WTC11 (cell line): ENCODE results near the gene PCDH9. TPM values are rescaled to one million over a fixed set of nuclear protein-coding genes. Genes with fewer than 3 reads are reported as not detected.

Experiments used
- ATAC-seq: fragments of 200-7000 bp; cut with Tn5 transposase; 2 replicates; pipeline ENCODE4 v1.10.0; 2021; ENCODE audit warnings: mild to moderate bottlenecking, moderate library complexity
- CTCF ChIA-PET: fragments of 300-600 bp; sonication (Branson Sonifier 250); formaldehyde crosslinking; loops from one replicate; lab custom pipeline; 2021; ENCODE audit warnings: antibody characterized with exemption; lab: Charles Lee
- POLR2A ChIA-PET: fragments of 350-600 bp; sonication (Branson Sonifier 250); formaldehyde crosslinking; loops from one replicate; lab custom pipeline; 2021; ENCODE audit warnings: antibody characterized with exemption; lab: Charles Lee
- DNase-seq: peaks from one replicate; pipeline ENCODE4 v3.0.0; 2021; ENCODE audit warnings: low spot score
- H3K27ac Mint-ChIP-seq: 2 replicates; pipeline ENCODE4 v1.8.0; 2021; ENCODE audit warnings: mixed read lengths
- H3K27me3 Mint-ChIP-seq: 2 replicates; pipeline ENCODE4 v1.8.0; 2021; ENCODE audit warnings: low read depth, mild to moderate bottlenecking, moderate library complexity, mixed read lengths
- H3K36me3 Mint-ChIP-seq: 2 replicates; pipeline ENCODE4 v1.8.0; 2021; ENCODE audit warnings: mixed read lengths
- H3K4me1 Mint-ChIP-seq: 2 replicates; pipeline ENCODE4 v1.8.0; 2022; ENCODE audit warnings: mixed read lengths
- H3K4me3 Mint-ChIP-seq: 2 replicates; pipeline ENCODE4 v1.8.0; 2021; ENCODE audit warnings: mild to moderate bottlenecking, moderate library complexity, mixed read lengths
- H3K9me3 Mint-ChIP-seq: 2 replicates; pipeline ENCODE4 v1.8.0; 2021; ENCODE audit warnings: mixed read lengths
- CREB1 ChIP-seq: sonication (generic); formaldehyde crosslinking; IDR thresholded peaks from 2 replicates; pipeline ENCODE4 v1.8.0; 2023; ENCODE audit warnings: mild to moderate bottlenecking, missing genetic modification reagents
- E2F4 ChIP-seq: sonication (generic); formaldehyde crosslinking; IDR thresholded peaks from 2 replicates; pipeline ENCODE4 v1.8.1; 2022; ENCODE audit warnings: low read depth, mild to moderate bottlenecking, moderate library complexity, missing genetic modification reagents, borderline replicate concordance
- ELF4 ChIP-seq: sonication (generic); formaldehyde crosslinking; IDR thresholded peaks from 2 replicates; pipeline ENCODE4 v1.8.1; 2022; ENCODE audit warnings: low read depth, mild to moderate bottlenecking, moderate library complexity, missing genetic modification reagents
- ESRRA ChIP-seq: sonication (generic); formaldehyde crosslinking; IDR thresholded peaks from 2 replicates; pipeline ENCODE4 v1.8.1; 2022; ENCODE audit warnings: mild to moderate bottlenecking, missing genetic modification reagents, borderline replicate concordance
- FOXK1 ChIP-seq: sonication (generic); formaldehyde crosslinking; IDR thresholded peaks from 2 replicates; pipeline ENCODE4 v1.8.0; 2022; ENCODE audit warnings: mild to moderate bottlenecking, moderate library complexity, missing genetic modification reagents
- GRHL2 ChIP-seq: fragments of 250-450 bp; sonication (Bioruptor Pico); IDR thresholded peaks from 2 replicates; pipeline ENCODE4 v1.8.0; 2022; ENCODE audit warnings: mild to moderate bottlenecking, moderate library complexity; ENCODE audit not compliant: insufficient replicate concordance, severe bottlenecking
- HMGA2 ChIP-seq: fragments of 250-450 bp; sonication (Bioruptor Pico); IDR thresholded peaks from 2 replicates; pipeline ENCODE4 v1.4.0; 2021; ENCODE audit warnings: mild to moderate bottlenecking, moderate library complexity
- JAZF1 ChIP-seq: fragments of 250-450 bp; sonication (Bioruptor Pico); IDR thresholded peaks from 2 replicates; pipeline ENCODE4 v1.9.0; 2021; ENCODE audit warnings: moderate library complexity, mild to moderate bottlenecking, inconsistent platforms
- MYBL2 ChIP-seq: sonication (generic); formaldehyde crosslinking; IDR thresholded peaks from 2 replicates; pipeline ENCODE4 v1.8.1; 2023; ENCODE audit warnings: mild to moderate bottlenecking, moderate library complexity, missing genetic modification reagents
- NFATC4 ChIP-seq: fragments of 250-450 bp; sonication (Bioruptor Pico); IDR thresholded peaks from 2 replicates; pipeline ENCODE4 v1.9.0; 2021; ENCODE audit warnings: mild to moderate bottlenecking
- NFE2L1 ChIP-seq: sonication (generic); formaldehyde crosslinking; IDR thresholded peaks from 2 replicates; pipeline ENCODE4 v1.8.1; 2023; ENCODE audit warnings: missing genetic modification reagents
- NR1H2 ChIP-seq: sonication (generic); formaldehyde crosslinking; IDR thresholded peaks from 2 replicates; pipeline ENCODE4 v1.9.0; 2021; ENCODE audit warnings: mild to moderate bottlenecking, moderate library complexity, missing genetic modification reagents
- OVOL2 ChIP-seq: fragments of 250-450 bp; sonication (Bioruptor Pico); IDR thresholded peaks from 2 replicates; pipeline ENCODE4 v1.9.0; 2021; ENCODE audit warnings: mild to moderate bottlenecking, borderline replicate concordance
- PRRX2 ChIP-seq: fragments of 250-450 bp; sonication (Bioruptor Pico); IDR thresholded peaks from 2 replicates; pipeline ENCODE4 v1.8.0; 2021; ENCODE audit warnings: mild to moderate bottlenecking
- RORB ChIP-seq: fragments of 250-450 bp; sonication (Bioruptor Pico); IDR thresholded peaks from 2 replicates; pipeline ENCODE4 v1.9.0; 2021; ENCODE audit warnings: mild to moderate bottlenecking
- SMAD4 ChIP-seq: sonication (generic); formaldehyde crosslinking; IDR thresholded peaks from 2 replicates; pipeline ENCODE4 v1.8.0; 2022; ENCODE audit warnings: mild to moderate bottlenecking, missing genetic modification reagents
- TEAD4 ChIP-seq: sonication (generic); formaldehyde crosslinking; IDR thresholded peaks from 2 replicates; pipeline ENCODE4 v1.8.0; 2022; ENCODE audit warnings: mild to moderate bottlenecking, missing genetic modification reagents
- ZNF671 ChIP-seq: fragments of 250-450 bp; sonication (Bioruptor Pico); IDR thresholded peaks from 2 replicates; pipeline ENCODE4 v1.8.0; 2021; ENCODE audit warnings: mild to moderate bottlenecking
- total RNA-seq: library from RNA; stranded (reverse); gene quantifications from 3 replicates; pipeline ENCODE4 v1.2.3, GENCODE V29; 2021
- TF ChIP-seq, protein P1 (sequence below): sonication (generic); formaldehyde crosslinking; IDR thresholded peaks from 2 replicates; pipeline ENCODE4 v1.8.0; 2022; ENCODE audit warnings: mild to moderate bottlenecking, missing genetic modification reagents
- TF ChIP-seq, protein P2 (sequence below): sonication (generic); formaldehyde crosslinking; IDR thresholded peaks from 2 replicates; pipeline ENCODE4 v1.8.0; 2023; ENCODE audit warnings: mild to moderate bottlenecking, missing genetic modification reagents
- TF ChIP-seq, protein P3 (sequence below): fragments of 250-450 bp; sonication (Bioruptor Pico); IDR thresholded peaks from 2 replicates; pipeline ENCODE4 v1.9.0; 2021; ENCODE audit warnings: mild to moderate bottlenecking
- TF ChIP-seq, protein P4 (sequence below): fragments of 200-600 bp; IDR thresholded peaks from 2 replicates; pipeline ENCODE4 v1.8.0; 2022; ENCODE audit warnings: antibody characterized with exemption

PCDH9 gene
- total RNA-seq, 1 experiment from 2014 or later: 0.48 TPM

GRCh38 chr13:66322193-66322740 lies 907.9 kb downstream of the PCDH9 start:
- no peak overlapping the region for H3K4me3 Mint-ChIP-seq

DNA sequence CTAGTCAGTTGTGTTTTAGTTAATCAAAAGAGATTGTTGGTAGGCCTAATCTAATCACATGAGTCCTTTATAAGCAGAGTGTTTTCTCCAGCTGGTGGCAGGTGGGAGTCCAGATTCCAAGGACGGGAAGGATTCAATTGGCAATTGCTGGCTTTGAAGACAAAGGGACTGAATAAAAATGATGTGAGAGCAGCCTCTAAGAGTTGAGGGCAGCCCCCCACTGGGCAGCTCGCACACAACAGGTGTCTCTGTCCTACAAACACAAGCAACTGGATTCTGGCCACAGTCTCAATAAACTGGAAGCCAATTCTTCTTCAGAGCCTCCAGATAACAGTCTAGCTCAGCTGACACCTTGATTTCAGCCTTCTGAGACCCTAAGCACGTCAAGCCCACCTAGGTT lies 915.2 kb downstream of the PCDH9 start:
- Mint-ChIP-seq H3K36me3 (no peaks in the 10 kb centered on the region), H3K9me3 (peaks cover 8% of the 10 kb centered on the region; the same call in 1 of the 2 replicates), H3K4me1 (peaks cover 32% of the 10 kb centered on the region), H3K27me3 (no peaks in the 10 kb centered on the region), H3K27ac (no peak overlapping the region), H3K4me3 (no peak overlapping the region)
- ATAC-seq (peak; percentile 26), DNase-seq (peak; percentile 11)
- ChIA-PET CTCF (no interaction called here), POLR2A (no interaction called here)
- TF ChIP-seq HMGA2 (CRISPR knock-in tag) (no peak), FOXK1 (CRISPR knock-in tag) (no peak), JAZF1 (CRISPR knock-in tag) (no peak), ZNF671 (CRISPR knock-in tag) (no peak), TEAD4 (CRISPR knock-in tag) (no peak), ELF4 (no peak)

More at GRCh38 chr13:66322193-66322740, 907.9 kb downstream of the PCDH9 start:
- Mint-ChIP-seq H3K27ac (no peak overlapping the region), H3K4me1 (peaks cover 7% of the 10 kb centered on the region), H3K36me3 (no peaks in the 10 kb centered on the region), H3K27me3 (no peaks in the 10 kb centered on the region), H3K9me3 (peaks cover 10% of the 10 kb centered on the region; the same call in 1 of the 2 replicates)
- ChIA-PET POLR2A (no interaction called here), CTCF (no interaction called here)
- ATAC-seq (no peak), DNase-seq (no peak)
- no peak for TF ChIP-seq NFE2L1
- TF ChIP-seq GRHL2 (CRISPR knock-in tag): no peak
- TF ChIP-seq, protein P1, sequence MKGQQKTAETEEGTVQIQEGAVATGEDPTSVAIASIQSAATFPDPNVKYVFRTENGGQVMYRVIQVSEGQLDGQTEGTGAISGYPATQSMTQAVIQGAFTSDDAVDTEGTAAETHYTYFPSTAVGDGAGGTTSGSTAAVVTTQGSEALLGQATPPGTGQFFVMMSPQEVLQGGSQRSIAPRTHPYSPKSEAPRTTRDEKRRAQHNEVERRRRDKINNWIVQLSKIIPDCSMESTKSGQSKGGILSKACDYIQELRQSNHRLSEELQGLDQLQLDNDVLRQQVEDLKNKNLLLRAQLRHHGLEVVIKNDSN (CRISPR knock-in tag): no peak
- TF ChIP-seq OVOL2 (CRISPR knock-in tag): no peak

DNA sequence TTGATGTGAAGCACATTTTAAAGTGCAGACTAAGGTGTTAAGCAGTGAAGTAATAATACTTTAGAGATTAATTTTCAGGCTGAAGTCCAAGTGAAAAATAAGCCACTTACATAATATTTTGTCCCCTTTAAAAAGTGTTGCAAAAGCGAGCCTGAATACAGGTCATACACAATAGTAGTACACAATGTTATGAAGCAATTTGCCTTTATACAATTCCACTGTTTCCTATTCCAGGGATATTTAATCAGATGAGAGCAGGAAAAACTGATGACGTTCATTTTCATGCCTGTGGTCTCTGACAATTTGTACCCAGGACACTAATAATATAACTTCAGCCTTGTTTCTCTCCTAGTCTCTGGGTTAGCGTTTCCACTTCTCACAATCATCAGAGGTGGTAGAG lies 916.7 kb downstream of the PCDH9 start:
- no peaks in the 10 kb centered on the region for H3K36me3 Mint-ChIP-seq
- H3K4me1 Mint-ChIP-seq: peaks cover 32% of the 10 kb centered on the region
- H3K27me3 Mint-ChIP-seq: no peaks in the 10 kb centered on the region
- POLR2A ChIA-PET: no interaction called here
- H3K4me3 Mint-ChIP-seq: no peak overlapping the region
- H3K9me3 Mint-ChIP-seq: peaks cover 5% of the 10 kb centered on the region; the same call in 1 of the 2 replicates
- no peak for ATAC-seq
- DNase-seq: no peak
- CTCF ChIA-PET: no interaction called here
- no peak overlapping the region for H3K27ac Mint-ChIP-seq
- TF ChIP-seq, protein P2, sequence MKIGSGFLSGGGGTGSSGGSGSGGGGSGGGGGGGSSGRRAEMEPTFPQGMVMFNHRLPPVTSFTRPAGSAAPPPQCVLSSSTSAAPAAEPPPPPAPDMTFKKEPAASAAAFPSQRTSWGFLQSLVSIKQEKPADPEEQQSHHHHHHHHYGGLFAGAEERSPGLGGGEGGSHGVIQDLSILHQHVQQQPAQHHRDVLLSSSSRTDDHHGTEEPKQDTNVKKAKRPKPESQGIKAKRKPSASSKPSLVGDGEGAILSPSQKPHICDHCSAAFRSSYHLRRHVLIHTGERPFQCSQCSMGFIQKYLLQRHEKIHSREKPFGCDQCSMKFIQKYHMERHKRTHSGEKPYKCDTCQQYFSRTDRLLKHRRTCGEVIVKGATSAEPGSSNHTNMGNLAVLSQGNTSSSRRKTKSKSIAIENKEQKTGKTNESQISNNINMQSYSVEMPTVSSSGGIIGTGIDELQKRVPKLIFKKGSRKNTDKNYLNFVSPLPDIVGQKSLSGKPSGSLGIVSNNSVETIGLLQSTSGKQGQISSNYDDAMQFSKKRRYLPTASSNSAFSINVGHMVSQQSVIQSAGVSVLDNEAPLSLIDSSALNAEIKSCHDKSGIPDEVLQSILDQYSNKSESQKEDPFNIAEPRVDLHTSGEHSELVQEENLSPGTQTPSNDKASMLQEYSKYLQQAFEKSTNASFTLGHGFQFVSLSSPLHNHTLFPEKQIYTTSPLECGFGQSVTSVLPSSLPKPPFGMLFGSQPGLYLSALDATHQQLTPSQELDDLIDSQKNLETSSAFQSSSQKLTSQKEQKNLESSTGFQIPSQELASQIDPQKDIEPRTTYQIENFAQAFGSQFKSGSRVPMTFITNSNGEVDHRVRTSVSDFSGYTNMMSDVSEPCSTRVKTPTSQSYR (CRISPR knock-in tag): no peak
- TF ChIP-seq NR1H2 (CRISPR knock-in tag) (no peak), ESRRA (no peak), PRRX2 (CRISPR knock-in tag) (no peak), SMAD4 (CRISPR knock-in tag) (no peak), OVOL2 (CRISPR knock-in tag) (no peak), E2F4 (CRISPR knock-in tag) (no peak), MYBL2 (CRISPR knock-in tag) (no peak), NFATC4 (CRISPR knock-in tag) (no peak), CREB1 (no peak), RORB (CRISPR knock-in tag) (no peak)
- TF ChIP-seq, protein P3, sequence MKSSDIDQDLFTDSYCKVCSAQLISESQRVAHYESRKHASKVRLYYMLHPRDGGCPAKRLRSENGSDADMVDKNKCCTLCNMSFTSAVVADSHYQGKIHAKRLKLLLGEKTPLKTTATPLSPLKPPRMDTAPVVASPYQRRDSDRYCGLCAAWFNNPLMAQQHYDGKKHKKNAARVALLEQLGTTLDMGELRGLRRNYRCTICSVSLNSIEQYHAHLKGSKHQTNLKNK (CRISPR knock-in tag): no peak
- TF ChIP-seq, protein P4, sequence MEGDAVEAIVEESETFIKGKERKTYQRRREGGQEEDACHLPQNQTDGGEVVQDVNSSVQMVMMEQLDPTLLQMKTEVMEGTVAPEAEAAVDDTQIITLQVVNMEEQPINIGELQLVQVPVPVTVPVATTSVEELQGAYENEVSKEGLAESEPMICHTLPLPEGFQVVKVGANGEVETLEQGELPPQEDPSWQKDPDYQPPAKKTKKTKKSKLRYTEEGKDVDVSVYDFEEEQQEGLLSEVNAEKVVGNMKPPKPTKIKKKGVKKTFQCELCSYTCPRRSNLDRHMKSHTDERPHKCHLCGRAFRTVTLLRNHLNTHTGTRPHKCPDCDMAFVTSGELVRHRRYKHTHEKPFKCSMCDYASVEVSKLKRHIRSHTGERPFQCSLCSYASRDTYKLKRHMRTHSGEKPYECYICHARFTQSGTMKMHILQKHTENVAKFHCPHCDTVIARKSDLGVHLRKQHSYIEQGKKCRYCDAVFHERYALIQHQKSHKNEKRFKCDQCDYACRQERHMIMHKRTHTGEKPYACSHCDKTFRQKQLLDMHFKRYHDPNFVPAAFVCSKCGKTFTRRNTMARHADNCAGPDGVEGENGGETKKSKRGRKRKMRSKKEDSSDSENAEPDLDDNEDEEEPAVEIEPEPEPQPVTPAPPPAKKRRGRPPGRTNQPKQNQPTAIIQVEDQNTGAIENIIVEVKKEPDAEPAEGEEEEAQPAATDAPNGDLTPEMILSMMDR: no peak
- TF ChIP-seq, protein P1 (CRISPR knock-in tag): no peak
